Thoracic aorta (tissue), 2 donors: ENCODE results near the gene IFIT3. TPM values are rescaled to one million over a fixed set of nuclear protein-coding genes. Genes with fewer than 3 reads are reported as not detected.

Experiments
- ATAC-seq: fragments of 150-250 bp; one replicate; pipeline ENCODE4 v1.8.0; 2017; ENCODE audit warnings: low read depth; ENCODE audit not compliant: insufficient number of reproducible peaks, low FRiP score
- DNase-seq: peaks from one replicate; pipeline ENCODE4 v3.0.0-alpha.2; 2020; ENCODE audit warnings: low spot score
- H3K27ac ChIP-seq, 2 donors: fragments of 200-600 bp; sonication (generic); 1 replicate in 1 of 2; 2 replicates in 1 of 2; pipeline ENCODE4 v1.5.1; 2016; ENCODE audit warnings: mild to moderate bottlenecking in 2 of 2, moderate library complexity in 2 of 2
- H3K27me3 ChIP-seq: fragments of 200-600 bp; sonication (generic); replicated peaks from 2 replicates; pipeline ENCODE4 v1.6.0; 2016; ENCODE audit warnings: mild to moderate bottlenecking; ENCODE audit not compliant: insufficient read depth
- H3K36me3 ChIP-seq: fragments of 200-600 bp; sonication (generic); one replicate; pipeline ENCODE4 v1.5.1; 2016
- H3K4me1 ChIP-seq, 2 donors: fragments of 200-600 bp; sonication (generic); 1 replicate in 1 of 2; 2 replicates in 1 of 2; pipeline versions ENCODE4 v1.5.1 to v1.6.0; 2016; ENCODE audit warnings: low read depth in 2 of 2, mild to moderate bottlenecking in 1 of 2; ENCODE audit not compliant: control insufficient read depth in 1 of 2
- H3K4me3 ChIP-seq: fragments of 200-600 bp; sonication (generic); 2 replicates; pipeline ENCODE4 v1.5.1; 2016; ENCODE audit warnings: mild to moderate bottlenecking
- H3K9me3 ChIP-seq: fragments of 200-600 bp; sonication (generic); 2 replicates; pipeline ENCODE4 v1.5.1; 2016
- total RNA-seq, 2 donors: library from RNA; depleted of rRNA; stranded (reverse); fragments of >200 nt; gene quantifications; one replicate each; pipeline versions ENCODE4 v1.1.0 to v1.2.3, GENCODE V29; 2016
- TF ChIP-seq, protein P1 (sequence below): fragments of 200-600 bp; sonication (generic); IDR thresholded peaks from one replicate; pipeline ENCODE4 v1.5.1; 2019; ENCODE audit warnings: antibody characterized with exemption

The IFIT3 gene
- total RNA-seq, 2 donors from 2014 or later: 9.6 to 22.7 TPM

DNA sequence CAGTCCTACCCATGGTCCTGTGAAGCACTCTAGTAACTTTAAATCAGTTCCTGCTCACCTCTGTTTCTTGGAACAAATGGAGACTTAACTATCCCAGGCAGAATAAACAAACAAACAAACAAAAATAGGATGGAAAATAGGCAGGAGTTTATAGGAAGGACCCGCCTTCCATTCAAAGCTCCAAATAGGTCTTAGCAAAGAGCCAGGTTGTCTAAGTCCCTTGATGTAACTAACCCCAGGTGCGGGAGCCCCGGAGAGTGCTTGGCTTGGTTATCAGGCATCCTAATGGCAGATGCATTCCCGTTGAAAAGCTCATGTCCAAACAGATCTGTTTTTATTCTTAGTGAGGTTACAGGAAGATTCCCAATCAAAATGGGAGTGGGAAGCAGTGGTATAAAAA, 23.8 kb upstream of the IFIT3 start:
- Histone ChIP-seq H3K27me3 (no peaks in the 10 kb centered on the region), H3K4me3 (peak overlapping the region; percentile 77), H3K9me3 (no peaks in the 10 kb centered on the region), H3K36me3 (no peaks in the 10 kb centered on the region), H3K27ac (no peak overlapping the region), H3K4me1 (peaks cover 21 to 36% of the 10 kb centered on the region in 2 donors)
- ATAC-seq: no peak
- no peak for DNase-seq
- TF ChIP-seq, protein P1, sequence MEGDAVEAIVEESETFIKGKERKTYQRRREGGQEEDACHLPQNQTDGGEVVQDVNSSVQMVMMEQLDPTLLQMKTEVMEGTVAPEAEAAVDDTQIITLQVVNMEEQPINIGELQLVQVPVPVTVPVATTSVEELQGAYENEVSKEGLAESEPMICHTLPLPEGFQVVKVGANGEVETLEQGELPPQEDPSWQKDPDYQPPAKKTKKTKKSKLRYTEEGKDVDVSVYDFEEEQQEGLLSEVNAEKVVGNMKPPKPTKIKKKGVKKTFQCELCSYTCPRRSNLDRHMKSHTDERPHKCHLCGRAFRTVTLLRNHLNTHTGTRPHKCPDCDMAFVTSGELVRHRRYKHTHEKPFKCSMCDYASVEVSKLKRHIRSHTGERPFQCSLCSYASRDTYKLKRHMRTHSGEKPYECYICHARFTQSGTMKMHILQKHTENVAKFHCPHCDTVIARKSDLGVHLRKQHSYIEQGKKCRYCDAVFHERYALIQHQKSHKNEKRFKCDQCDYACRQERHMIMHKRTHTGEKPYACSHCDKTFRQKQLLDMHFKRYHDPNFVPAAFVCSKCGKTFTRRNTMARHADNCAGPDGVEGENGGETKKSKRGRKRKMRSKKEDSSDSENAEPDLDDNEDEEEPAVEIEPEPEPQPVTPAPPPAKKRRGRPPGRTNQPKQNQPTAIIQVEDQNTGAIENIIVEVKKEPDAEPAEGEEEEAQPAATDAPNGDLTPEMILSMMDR: no peak

DNA sequence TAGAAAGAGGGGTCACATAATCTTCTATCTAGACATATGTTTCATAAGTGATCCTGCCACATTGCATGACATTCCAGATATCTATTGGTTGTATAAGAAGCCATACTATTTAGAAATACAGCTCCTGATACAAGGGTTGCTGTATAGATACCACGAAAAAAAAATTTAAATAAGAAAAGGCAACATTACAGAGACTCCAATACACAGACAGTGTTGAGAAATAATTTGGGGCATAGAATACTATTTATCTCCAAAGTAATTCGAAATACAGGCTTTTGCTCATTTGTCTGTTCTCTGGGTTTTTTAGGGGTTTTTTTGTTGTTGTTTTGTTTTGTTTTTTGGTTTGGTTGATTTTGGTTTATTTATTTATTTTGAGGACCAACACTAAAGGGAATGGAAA, 23.4 kb upstream of the IFIT3 start:
- H3K27ac ChIP-seq: no peak overlapping the region

DNA sequence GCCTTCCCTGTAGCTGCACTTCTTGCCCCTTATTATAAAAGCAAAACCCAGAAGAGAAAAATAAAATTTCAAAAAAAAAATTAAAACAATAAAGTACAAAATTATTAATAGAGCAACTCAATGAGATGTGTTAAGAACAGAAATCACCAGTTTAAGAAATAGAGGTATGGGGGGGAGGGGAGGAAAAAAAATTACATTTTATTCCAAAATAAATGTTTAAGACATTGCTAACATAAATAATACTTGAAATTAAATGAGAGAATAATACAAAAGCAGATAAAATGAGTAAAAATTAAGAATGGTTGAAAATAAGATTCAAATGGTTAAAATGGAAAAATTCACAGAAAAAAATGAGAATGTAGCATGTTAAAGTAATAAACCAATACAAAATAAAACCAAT, 22.9 kb upstream of the IFIT3 start:
- Histone ChIP-seq H3K4me1 (peaks cover 21 to 36% of the 10 kb centered on the region in 2 donors), H3K27ac (no peak overlapping the region), H3K27me3 (no peaks in the 10 kb centered on the region), H3K9me3 (no peaks in the 10 kb centered on the region), H3K36me3 (no peaks in the 10 kb centered on the region), H3K4me3 (no peak overlapping the region)
- DNase-seq: no peak
- TF ChIP-seq, protein P1: no peak
- no peak for ATAC-seq

More for the DNA sequence above, 23.4 kb upstream of the IFIT3 start:
- Histone ChIP-seq H3K4me1 (peaks cover 21 to 36% of the 10 kb centered on the region in 2 donors), H3K36me3 (no peaks in the 10 kb centered on the region), H3K27me3 (no peaks in the 10 kb centered on the region), H3K9me3 (no peaks in the 10 kb centered on the region), H3K4me3 (no peak overlapping the region)
- TF ChIP-seq, protein P1: no peak
- DNase-seq (no peak), ATAC-seq (no peak)

DNA sequence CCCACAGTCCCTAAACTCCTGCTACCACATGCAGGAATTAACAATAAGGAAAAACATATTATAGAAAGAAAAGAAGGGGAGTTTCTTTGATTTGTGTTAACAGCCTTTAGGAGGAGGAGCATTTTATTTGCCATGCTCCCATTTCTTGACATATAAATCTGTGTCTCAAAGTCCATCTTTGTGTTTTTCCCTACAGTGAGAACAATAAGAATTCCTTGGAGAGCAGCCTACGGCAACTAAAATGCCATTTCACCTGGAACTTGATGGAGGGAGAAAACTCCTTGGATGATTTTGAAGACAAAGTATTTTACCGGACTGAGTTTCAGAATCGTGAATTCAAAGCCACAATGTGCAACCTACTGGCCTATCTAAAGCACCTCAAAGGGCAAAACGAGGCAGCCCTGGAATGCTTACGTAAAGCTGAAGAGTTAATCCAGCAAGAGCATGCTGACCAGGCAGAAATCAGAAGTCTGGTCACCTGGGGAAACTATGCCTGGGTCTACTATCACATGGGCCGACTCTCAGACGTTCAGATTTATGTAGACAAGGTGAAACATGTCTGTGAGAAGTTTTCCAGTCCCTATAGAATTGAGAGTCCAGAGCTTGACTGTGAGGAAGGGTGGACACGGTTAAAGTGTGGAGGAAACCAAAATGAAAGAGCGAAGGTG, 21.9 kb upstream of the IFIT3 start:
- TF ChIP-seq, protein P1: no peak
- Histone ChIP-seq H3K27me3 (no peaks in the 10 kb centered on the region), H3K9me3 (no peaks in the 10 kb centered on the region), H3K36me3 (no peaks in the 10 kb centered on the region), H3K4me1 (peaks cover 21 to 32% of the 10 kb centered on the region in 2 donors), H3K4me3 (no peak overlapping the region), H3K27ac (no peak overlapping the region)
- DNase-seq (no peak), ATAC-seq (no peak)

DNA sequence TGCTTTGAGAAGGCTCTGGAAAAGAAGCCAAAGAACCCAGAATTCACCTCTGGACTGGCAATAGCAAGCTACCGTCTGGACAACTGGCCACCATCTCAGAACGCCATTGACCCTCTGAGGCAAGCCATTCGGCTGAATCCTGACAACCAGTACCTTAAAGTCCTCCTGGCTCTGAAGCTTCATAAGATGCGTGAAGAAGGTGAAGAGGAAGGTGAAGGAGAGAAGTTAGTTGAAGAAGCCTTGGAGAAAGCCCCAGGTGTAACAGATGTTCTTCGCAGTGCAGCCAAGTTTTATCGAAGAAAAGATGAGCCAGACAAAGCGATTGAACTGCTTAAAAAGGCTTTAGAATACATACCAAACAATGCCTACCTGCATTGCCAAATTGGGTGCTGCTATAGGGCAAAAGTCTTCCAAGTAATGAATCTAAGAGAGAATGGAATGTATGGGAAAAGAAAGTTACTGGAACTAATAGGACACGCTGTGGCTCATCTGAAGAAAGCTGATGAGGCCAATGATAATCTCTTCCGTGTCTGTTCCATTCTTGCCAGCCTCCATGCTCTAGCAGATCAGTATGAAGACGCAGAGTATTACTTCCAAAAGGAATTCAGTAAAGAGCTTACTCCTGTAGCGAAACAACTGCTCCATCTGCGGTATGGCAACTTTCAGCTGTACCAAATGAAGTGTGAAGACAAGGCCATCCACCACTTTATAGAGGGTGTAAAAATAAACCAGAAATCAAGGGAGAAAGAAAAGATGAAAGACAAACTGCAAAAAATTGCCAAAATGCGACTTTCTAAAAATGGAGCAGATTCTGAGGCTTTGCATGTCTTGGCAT, 21.1 kb upstream of the IFIT3 start:
- DNase-seq (no peak), ATAC-seq (no peak)
- Histone ChIP-seq H3K4me3 (no peak overlapping the region), H3K4me1 (peaks cover 15 to 28% of the 10 kb centered on the region in 2 donors), H3K27ac (peak overlapping the region in 1 of 2 donors; percentile 31), H3K27me3 (no peaks in the 10 kb centered on the region), H3K9me3 (no peaks in the 10 kb centered on the region), H3K36me3 (no peaks in the 10 kb centered on the region)
- TF ChIP-seq, protein P1: no peak
